Measurements from ENCODE around the gene RPRML.

- TF ChIP-seq ELF4 (IDR thresholded peaks at IDR 0.05) = no peak
- TF ChIP-seq FOXA1 (IDR thresholded peaks at IDR 0.05) = no peak
- no peak for TF ChIP-seq FOXM1 (IDR thresholded peaks at IDR 0.05; ENCODE audit: borderline replicate concordance)
These were observed 31.8 kb downstream of the RPRML start for GRCh38 chr17:46947216-46947615.
